Osteoblast (primary cell): ENCODE data around the gene MACROD2. TPM values are rescaled to one million over a fixed set of nuclear protein-coding genes. Genes with fewer than 3 reads are reported as not detected.

Experiments
- DNase-seq: peaks from one replicate; pipeline ENCODE4 v3.0.0; 2011; ENCODE audit warnings: low spot score, mixed read lengths; ENCODE audit not compliant: insufficient read length; ENCODE audit errors: missing footprints
- H2AFZ ChIP-seq: 2 replicates; pipeline ENCODE4 v1.6.0; 2011; ENCODE audit warnings: mild to moderate bottlenecking, low read length
- H3K27ac ChIP-seq: 2 replicates; pipeline ENCODE4 v1.5.1; 2011; ENCODE audit warnings: mild to moderate bottlenecking, low read depth, low read length, moderate library complexity
- H3K27me3 ChIP-seq: 2 replicates; pipeline ENCODE4 v1.6.0; 2012; ENCODE audit warnings: mild to moderate bottlenecking, control low read depth, inconsistent platforms, low read length, moderate library complexity; ENCODE audit not compliant: insufficient read depth
- H3K36me3 ChIP-seq: 2 replicates; pipeline ENCODE4 v1.5.1; 2011; ENCODE audit warnings: mild to moderate bottlenecking, low read length, control low read depth, moderate library complexity; ENCODE audit not compliant: insufficient read depth
- H3K4me1 ChIP-seq: 2 replicates; pipeline ENCODE4 v1.5.1; 2011; ENCODE audit warnings: mild to moderate bottlenecking, low read length, control low read depth, moderate library complexity; ENCODE audit not compliant: insufficient read depth
- H3K4me2 ChIP-seq: 2 replicates; pipeline ENCODE4 v1.6.0; 2011; ENCODE audit warnings: mild to moderate bottlenecking, low read length; ENCODE audit not compliant: insufficient read depth
- H3K4me3 ChIP-seq: fragments of 200-600 bp; sonication (generic); 3 replicates; pipeline ENCODE4 v1.5.1; 2012; ENCODE audit warnings: mild to moderate bottlenecking, low read length, inconsistent platforms; ENCODE audit not compliant: insufficient read depth
- H3K79me2 ChIP-seq: 2 replicates; pipeline ENCODE4 v1.6.0; 2012; ENCODE audit warnings: mild to moderate bottlenecking, low read length, control low read depth, inconsistent platforms; ENCODE audit not compliant: insufficient read depth
- H3K9me3 ChIP-seq: 2 replicates; pipeline ENCODE4 v1.5.1; 2011; ENCODE audit warnings: low read depth, low read length, control low read depth
- H4K20me1 ChIP-seq: 2 replicates; pipeline ENCODE4 v1.6.0; 2012; ENCODE audit warnings: mild to moderate bottlenecking, low read length, control low read depth; ENCODE audit not compliant: insufficient read depth
- total RNA-seq: library from RNA; depleted of rRNA; stranded (reverse); fragments of >200 nt; gene quantifications from 2 replicates; pipeline ENCODE4 v1.2.3, GENCODE V29; 2012
- TF ChIP-seq, protein P1 (sequence below): IDR thresholded peaks from 2 replicates; pipeline ENCODE4 v1.5.1; 2011; ENCODE audit warnings: mild to moderate bottlenecking, low read depth, low read length, moderate library complexity; ENCODE audit errors: extremely low read depth

The MACROD2 gene
- total RNA-seq, 1 donor, result 4.0 TPM

DNA sequence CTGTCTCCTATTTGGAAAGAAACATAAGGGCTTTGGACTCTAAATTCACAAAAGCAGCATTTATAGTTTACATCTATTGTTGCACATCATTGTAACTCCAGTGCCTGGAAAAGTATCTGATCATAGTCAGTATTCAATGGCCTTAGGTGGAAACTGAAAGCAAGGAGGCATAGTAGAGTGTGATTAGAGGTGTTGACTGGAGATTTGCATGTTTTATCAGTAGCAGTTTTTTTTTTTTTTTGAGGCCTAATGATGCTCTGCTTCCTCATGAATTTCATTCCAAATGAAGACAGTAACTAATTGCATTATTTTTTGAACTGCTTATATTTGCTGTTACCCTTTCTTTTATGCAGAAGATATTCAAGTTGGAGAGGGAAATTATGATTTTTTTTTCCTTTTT lies 555.3 kb downstream of the MACROD2 start:
- no peaks in the 10 kb centered on the region for H3K27me3 ChIP-seq
- H3K27ac ChIP-seq, result no peak overlapping the region
- H2AFZ ChIP-seq, result no peak overlapping the region
- no peaks in the 10 kb centered on the region for H3K9me3 ChIP-seq
- H4K20me1 ChIP-seq, result no peaks in the 10 kb centered on the region
- no peaks in the 10 kb centered on the region for H3K36me3 ChIP-seq
- no peak overlapping the region for H3K4me2 ChIP-seq
- H3K4me3 ChIP-seq, result no peak overlapping the region
- TF ChIP-seq, protein P1, sequence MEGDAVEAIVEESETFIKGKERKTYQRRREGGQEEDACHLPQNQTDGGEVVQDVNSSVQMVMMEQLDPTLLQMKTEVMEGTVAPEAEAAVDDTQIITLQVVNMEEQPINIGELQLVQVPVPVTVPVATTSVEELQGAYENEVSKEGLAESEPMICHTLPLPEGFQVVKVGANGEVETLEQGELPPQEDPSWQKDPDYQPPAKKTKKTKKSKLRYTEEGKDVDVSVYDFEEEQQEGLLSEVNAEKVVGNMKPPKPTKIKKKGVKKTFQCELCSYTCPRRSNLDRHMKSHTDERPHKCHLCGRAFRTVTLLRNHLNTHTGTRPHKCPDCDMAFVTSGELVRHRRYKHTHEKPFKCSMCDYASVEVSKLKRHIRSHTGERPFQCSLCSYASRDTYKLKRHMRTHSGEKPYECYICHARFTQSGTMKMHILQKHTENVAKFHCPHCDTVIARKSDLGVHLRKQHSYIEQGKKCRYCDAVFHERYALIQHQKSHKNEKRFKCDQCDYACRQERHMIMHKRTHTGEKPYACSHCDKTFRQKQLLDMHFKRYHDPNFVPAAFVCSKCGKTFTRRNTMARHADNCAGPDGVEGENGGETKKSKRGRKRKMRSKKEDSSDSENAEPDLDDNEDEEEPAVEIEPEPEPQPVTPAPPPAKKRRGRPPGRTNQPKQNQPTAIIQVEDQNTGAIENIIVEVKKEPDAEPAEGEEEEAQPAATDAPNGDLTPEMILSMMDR, result no peak
- H3K4me1 ChIP-seq, result no peaks in the 10 kb centered on the region
- DNase-seq, result no peak
- no peaks in the 10 kb centered on the region for H3K79me2 ChIP-seq

DNA sequence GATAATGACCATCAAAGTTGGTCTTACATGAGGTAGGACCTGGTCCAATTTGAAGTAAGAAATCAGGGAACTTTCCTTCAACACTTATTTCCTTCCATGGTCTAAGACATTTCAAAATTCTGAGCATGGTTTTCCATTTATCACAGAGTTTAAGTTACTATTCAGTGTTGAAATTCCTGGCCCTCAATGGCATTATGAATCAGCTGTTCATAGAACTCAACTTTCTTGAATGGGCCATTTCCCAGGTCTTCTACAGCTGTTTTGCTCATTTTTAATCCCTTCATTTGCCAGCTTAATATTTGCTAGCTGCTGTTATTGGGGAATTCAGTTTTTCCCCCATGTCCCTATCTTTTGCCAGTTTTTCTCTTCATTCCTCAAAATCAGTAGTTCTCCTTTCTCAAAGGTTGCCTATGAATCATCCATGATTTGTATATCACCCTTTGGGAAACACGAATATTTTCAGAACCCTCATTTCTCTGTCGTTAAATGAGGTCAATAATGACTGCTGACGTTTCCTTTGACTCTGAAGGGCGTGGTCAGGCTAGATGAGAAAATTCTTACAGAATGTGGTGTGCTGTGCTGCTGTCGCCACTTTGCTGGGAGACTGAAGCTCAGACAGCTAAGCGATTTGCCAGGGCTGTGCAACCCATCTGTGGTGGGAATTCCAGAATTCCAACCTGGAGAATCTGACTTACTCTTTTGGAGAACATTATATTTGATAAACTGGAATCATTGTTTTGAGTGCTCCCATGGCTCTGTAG lies 558.6 kb downstream of the MACROD2 start:
- Histone ChIP-seq H3K4me2 (no peak overlapping the region), H3K27ac (no peak overlapping the region), H3K9me3 (no peaks in the 10 kb centered on the region), H3K27me3 (no peaks in the 10 kb centered on the region), H3K79me2 (no peaks in the 10 kb centered on the region), H2AFZ (no peak overlapping the region), H3K36me3 (no peaks in the 10 kb centered on the region), H3K4me3 (no peak overlapping the region), H3K4me1 (no peaks in the 10 kb centered on the region), H4K20me1 (no peaks in the 10 kb centered on the region)
- no peak for DNase-seq
- TF ChIP-seq, protein P1, result no peak

DNA sequence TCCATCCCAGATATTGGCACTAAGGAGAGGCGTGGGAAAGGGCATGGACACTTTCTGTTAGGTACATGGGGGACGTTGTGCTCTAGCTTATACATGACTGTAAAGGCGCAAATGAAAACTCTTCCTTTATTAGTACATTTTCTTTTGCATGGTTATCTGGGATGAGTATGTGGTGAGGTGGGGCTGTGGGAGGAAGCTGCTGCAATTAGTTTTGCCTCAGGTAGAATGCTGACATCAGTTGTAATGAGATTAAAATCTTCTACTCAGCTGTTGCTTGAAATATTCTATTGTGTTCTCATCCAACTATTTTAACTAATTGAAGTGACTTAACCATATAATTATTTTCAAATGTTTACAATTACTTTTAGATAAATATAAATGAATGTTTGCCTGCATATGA lies 560.4 kb downstream of the MACROD2 start:
- Histone ChIP-seq H3K36me3 (no peaks in the 10 kb centered on the region), H3K27me3 (no peaks in the 10 kb centered on the region), H3K4me2 (no peak overlapping the region), H3K9me3 (no peaks in the 10 kb centered on the region), H2AFZ (no peak overlapping the region), H4K20me1 (no peaks in the 10 kb centered on the region), H3K4me3 (no peak overlapping the region), H3K79me2 (no peaks in the 10 kb centered on the region), H3K27ac (no peak overlapping the region), H3K4me1 (no peaks in the 10 kb centered on the region)
- DNase-seq, result no peak
- TF ChIP-seq, protein P1, result no peak

DNA sequence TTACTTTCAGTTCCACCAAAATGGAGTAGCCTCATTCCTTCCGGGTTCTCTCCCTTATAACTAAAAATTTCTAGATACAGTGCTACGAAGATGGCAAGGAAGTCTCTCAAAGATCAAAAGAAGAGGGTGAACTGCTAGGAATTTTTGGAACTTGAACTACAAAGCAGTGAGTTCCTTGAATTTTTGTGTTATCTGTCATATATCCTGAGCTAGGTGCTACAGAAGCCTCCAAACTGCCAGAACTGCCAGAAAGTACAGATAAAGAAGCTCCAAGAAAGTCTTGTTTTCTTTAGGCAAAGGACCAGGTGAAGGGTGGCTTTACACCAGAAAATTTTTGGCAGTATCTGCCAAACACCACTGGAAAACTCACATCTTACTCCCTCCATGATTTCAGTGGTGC lies 560.9 kb downstream of the MACROD2 start:
- Histone ChIP-seq H3K27me3 (no peaks in the 10 kb centered on the region), H3K4me2 (no peak overlapping the region), H3K27ac (no peak overlapping the region), H2AFZ (no peak overlapping the region), H3K4me3 (no peak overlapping the region), H4K20me1 (no peaks in the 10 kb centered on the region), H3K4me1 (no peaks in the 10 kb centered on the region), H3K79me2 (no peaks in the 10 kb centered on the region), H3K9me3 (no peaks in the 10 kb centered on the region), H3K36me3 (no peaks in the 10 kb centered on the region)
- DNase-seq, result no peak
- TF ChIP-seq, protein P1, result no peak
